ENCODE results near the gene ADK.
"Not testable (repeated sequence)": the region's sequence is repeated elsewhere in the genome, so short reads cannot be mapped to it uniquely, and the experiment has no call there.

Gene ADK

GRCh38 chr10:74548676-74549075, 397.7 kb downstream of the ADK start:
- no peak for DNase-seq (ENCODE audit: low spot score)
- TF ChIP-seq, protein P1, sequence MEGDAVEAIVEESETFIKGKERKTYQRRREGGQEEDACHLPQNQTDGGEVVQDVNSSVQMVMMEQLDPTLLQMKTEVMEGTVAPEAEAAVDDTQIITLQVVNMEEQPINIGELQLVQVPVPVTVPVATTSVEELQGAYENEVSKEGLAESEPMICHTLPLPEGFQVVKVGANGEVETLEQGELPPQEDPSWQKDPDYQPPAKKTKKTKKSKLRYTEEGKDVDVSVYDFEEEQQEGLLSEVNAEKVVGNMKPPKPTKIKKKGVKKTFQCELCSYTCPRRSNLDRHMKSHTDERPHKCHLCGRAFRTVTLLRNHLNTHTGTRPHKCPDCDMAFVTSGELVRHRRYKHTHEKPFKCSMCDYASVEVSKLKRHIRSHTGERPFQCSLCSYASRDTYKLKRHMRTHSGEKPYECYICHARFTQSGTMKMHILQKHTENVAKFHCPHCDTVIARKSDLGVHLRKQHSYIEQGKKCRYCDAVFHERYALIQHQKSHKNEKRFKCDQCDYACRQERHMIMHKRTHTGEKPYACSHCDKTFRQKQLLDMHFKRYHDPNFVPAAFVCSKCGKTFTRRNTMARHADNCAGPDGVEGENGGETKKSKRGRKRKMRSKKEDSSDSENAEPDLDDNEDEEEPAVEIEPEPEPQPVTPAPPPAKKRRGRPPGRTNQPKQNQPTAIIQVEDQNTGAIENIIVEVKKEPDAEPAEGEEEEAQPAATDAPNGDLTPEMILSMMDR (IDR thresholded peaks at IDR 0.05) = no peak
- Histone ChIP-seq H3K27ac (no peak overlapping the region), H3K4me3 (no peak overlapping the region)

DNA sequence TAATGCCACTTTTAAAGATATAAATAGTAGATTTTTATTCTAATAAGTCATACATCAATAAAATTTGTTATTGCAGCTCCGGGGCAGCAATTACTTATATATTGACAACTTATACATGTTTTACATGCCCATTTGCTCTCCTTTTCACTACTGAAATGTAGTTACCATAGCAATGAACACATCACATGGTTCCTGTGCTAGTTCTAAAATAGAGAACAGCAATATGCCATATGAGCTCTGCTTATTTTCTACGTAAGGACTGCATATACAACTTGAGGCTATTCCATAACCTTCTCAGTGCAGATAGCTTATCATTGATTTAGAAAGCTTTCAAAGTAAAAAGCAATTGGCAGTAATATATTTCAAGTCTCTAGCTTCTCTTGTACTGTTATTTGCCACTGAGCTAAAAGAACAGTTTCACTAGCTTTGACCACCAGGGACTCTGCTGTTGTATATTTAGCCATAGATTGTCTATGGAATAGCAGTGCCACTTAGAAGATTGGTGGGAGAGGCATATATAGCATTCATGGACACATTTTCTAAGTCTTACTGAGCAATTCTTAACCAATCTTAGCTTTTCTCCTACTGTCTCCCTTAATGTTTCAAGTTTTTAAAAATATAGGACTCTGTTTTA, 405.2 kb downstream of the ADK start:
- TF ChIP-seq, protein P1 (IDR thresholded peaks at IDR 0.05) = no peak
- no peak for DNase-seq (ENCODE audit: low spot score)

DNA sequence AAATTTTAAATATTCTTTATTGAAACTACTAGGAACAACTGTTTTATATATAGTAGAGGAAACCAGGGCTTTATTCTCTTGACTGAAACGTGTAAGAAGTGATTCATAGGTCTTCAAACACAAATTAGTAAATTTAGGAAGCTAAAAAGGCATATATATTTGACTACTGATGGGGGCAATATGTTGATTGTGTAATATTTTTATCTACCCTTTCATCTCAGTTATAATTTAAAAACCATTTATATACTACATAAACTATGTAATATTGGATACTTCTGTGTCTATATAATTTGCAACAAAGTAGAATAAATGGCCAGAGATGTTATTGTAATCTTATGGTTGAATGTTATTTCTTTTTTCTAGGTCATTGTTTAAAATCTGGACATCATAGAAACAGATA, 406.1 kb downstream of the ADK start:
- TF ChIP-seq, protein P1 (IDR thresholded peaks at IDR 0.05) = no peak
- Histone ChIP-seq H3K4me3 (no peak overlapping the region), H3K27ac (no peak overlapping the region)
- DNase-seq (ENCODE audit: low spot score) = no peak

More for the DNA sequence above, 405.2 kb downstream of the ADK start:
- Histone ChIP-seq H3K27ac (no peak overlapping the region), H3K4me3 (no peak overlapping the region)

DNA sequence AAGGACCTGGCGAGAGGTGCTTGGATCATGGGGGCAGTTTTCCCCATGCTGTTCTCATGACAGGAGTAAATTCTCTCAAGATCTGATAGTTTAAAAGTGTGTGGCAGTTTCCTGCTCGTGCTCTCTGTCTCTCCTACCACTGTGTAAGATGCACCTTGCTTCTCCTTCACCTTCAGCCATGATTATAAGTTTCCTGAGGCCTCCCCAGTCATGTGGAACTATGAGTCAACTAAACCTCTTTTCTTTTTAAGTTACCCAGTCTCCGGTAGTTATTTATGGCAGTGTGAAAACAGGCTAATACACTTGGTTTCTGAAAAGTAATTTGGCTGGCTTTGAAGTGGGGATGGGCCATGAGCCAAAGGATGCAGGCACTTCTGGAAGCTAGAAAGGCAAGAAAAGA, 407.4 kb downstream of the ADK start:
- no peak for DNase-seq (ENCODE audit: low spot score)
- H3K4me3 ChIP-seq = no peak overlapping the region
- H3K27ac ChIP-seq = no peak overlapping the region
- TF ChIP-seq, protein P1 (IDR thresholded peaks at IDR 0.05) = no peak

GRCh38 chr10:74558897-74559296, 407.9 kb downstream of the ADK start:
- no peak for DNase-seq (ENCODE audit: low spot score)
- H3K27ac ChIP-seq = no peak overlapping the region
- TF ChIP-seq, protein P1 (IDR thresholded peaks at IDR 0.05) = no peak
- H3K4me3 ChIP-seq = no peak overlapping the region

DNA sequence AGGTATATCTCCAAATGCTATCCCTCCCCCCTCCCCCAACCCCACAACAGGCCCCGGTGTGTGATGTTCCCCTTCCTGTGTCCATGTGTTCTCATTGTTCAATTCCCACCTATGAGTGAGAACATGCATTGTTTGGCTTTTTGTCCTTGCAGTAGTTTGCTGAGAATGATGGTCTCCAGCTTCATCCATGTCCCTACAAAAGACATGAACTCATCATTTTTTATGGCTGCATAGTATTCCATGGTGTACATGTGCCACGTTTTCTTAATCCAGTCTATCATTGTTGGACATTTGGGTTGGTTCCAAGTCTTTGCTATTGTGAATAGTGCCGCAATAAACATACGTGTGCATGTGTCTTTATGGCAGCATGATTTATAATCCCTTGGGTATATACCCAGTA, 417.9 kb downstream of the ADK start:
- DNase-seq (ENCODE audit: low spot score); H3K4me3 ChIP-seq; H3K27ac ChIP-seq: not testable (repeated sequence)

DNA sequence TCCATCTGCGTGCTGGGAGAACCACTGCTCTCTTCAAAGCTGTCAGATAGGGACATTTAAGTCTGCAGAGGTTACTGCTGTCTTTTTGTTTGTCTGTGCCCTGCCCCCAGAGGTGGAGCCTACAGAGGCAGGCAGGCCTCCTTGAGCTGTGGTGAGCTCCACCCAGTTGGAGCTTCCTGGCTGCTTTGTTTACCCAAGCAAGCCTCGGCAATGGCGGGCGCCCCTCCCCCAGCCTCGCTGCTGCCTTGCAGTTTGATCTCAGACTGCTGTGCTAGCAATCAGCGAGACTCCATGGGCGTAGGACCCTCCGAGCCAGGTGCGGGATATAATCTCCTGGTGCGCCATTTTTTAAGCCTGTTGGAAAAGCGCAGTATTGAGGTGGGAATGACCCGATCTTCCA, 422.5 kb downstream of the ADK start:
- not testable (repeated sequence) for H3K27ac ChIP-seq; DNase-seq (ENCODE audit: low spot score); H3K4me3 ChIP-seq

DNA sequence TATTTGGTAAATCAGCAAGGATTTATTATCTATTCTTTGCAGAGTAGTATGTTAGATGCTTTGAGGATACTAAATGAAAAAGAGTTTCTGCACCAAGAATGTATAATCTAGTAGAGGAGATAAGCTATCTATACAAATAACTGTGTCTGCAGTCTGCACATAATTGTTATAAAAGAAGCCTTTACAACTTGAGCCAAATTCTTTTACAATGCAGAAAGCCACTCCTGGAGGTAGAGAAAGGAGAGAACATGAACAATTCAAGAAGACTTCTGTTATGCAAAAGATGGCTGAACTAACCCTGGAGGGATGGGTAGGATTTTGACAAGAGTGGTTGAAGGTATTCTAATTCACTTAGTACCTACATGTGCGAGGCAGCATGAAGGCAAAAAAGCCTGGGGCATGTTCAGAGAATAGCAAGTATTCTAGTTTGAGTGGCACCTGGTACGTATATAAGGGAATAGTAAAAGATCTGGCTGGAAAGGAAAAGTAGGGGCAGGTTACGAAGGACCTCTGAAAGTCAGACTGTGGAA, 424.2 kb downstream of the ADK start:
- H3K27ac ChIP-seq = no peak overlapping the region
- H3K4me3 ChIP-seq = no peak overlapping the region
- TF ChIP-seq, protein P1 (IDR thresholded peaks at IDR 0.05) = no peak
- no peak for DNase-seq (ENCODE audit: low spot score)

Data from coronary artery (tissue), 2 donors.